IPS-20b (cell line): Measurements from ENCODE around the gene KDM4C.

Source experiments
- H3K27ac ChIP-seq: one replicate; pipeline ENCODE4 v1.5.1; 2013; ENCODE audit warnings: low read length
- H3K27me3 ChIP-seq: 2 replicates; pipeline ENCODE4 v1.6.1; 2013; ENCODE audit warnings: mild to moderate bottlenecking, low read length, inconsistent platforms; ENCODE audit not compliant: insufficient read depth
- H3K36me3 ChIP-seq: 2 replicates; pipeline ENCODE4 v1.6.1; 2013; ENCODE audit warnings: low read depth, mild to moderate bottlenecking, inconsistent platforms, low read length, moderate library complexity; ENCODE audit not compliant: insufficient read depth
- H3K4me1 ChIP-seq: 2 replicates; pipeline ENCODE4 v1.6.1; 2013; ENCODE audit warnings: mild to moderate bottlenecking, control low read depth, inconsistent platforms, low read length, moderate library complexity; ENCODE audit not compliant: insufficient read depth
- H3K4me3 ChIP-seq: 2 replicates; pipeline ENCODE4 v1.5.1; 2013; ENCODE audit warnings: mild to moderate bottlenecking, low read length, inconsistent platforms
- H3K9ac ChIP-seq: 2 replicates; pipeline ENCODE4 v1.6.1; 2013; ENCODE audit warnings: low read depth, mild to moderate bottlenecking, inconsistent platforms, low read length, moderate library complexity
- H3K9me3 ChIP-seq: 2 replicates; pipeline ENCODE4 v1.6.1; 2013; ENCODE audit warnings: mild to moderate bottlenecking, low read depth, low read length, inconsistent platforms; ENCODE audit not compliant: insufficient read depth

The KDM4C gene

DNA sequence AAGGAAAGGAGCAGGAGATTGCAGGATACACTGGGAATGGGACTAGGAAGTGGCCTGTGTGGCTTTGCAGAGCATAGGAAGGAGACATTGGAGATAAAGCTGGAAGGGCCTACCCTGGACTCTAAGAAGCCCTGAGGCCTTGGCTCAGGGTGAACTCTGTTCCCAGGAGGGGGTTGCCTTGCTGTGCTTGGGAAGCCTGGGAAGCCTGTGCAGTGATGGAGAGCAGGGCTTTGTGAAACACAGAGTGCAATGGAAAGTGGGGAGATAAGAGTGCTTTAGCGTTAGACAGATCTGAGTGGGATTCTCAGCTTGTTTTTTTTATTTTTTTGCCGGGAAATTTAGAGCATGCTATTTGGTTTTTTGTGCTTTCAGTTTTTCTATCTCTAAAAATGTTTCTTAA, 437.8 kb downstream of the KDM4C start:
- no peaks in the 10 kb centered on the region for H3K36me3 ChIP-seq
- no peaks in the 10 kb centered on the region for H3K4me1 ChIP-seq
- H3K9me3 ChIP-seq: no peaks in the 10 kb centered on the region
- no peak overlapping the region for H3K4me3 ChIP-seq
- no peak overlapping the region for H3K9ac ChIP-seq
- no peaks in the 10 kb centered on the region for H3K27me3 ChIP-seq
- no peak overlapping the region for H3K27ac ChIP-seq

DNA sequence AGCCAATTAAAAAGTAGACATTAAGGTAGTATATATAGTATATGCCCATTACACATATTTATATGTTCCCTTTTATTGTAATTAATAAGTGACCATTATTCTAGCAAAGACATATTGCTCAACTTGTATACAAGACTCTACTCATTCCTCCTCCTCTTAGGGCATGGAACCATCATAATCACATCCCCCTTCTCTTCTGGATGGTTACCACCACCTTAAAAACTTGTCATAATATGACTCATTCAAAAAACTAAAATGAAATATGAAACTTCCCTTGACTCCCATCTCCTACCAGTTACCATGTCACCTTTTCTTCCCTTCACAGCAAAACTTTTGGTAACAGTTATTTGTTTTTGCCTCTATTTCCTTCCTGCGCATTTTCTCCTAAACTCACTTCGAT, 438.7 kb downstream of the KDM4C start:
- H3K9ac ChIP-seq: no peak overlapping the region
- no peaks in the 10 kb centered on the region for H3K36me3 ChIP-seq

GRCh38 chr9:7201196-7201595, 443.4 kb downstream of the KDM4C start:
- no peak overlapping the region for H3K27ac ChIP-seq
- H3K27me3 ChIP-seq: no peaks in the 10 kb centered on the region
- H3K9ac ChIP-seq: no peak overlapping the region
- H3K9me3 ChIP-seq: no peaks in the 10 kb centered on the region
- H3K36me3 ChIP-seq: no peaks in the 10 kb centered on the region
- no peak overlapping the region for H3K4me3 ChIP-seq
- no peaks in the 10 kb centered on the region for H3K4me1 ChIP-seq

More for the DNA sequence above, 438.7 kb downstream of the KDM4C start:
- H3K27ac ChIP-seq: no peak overlapping the region
- H3K9me3 ChIP-seq: no peaks in the 10 kb centered on the region
- no peaks in the 10 kb centered on the region for H3K27me3 ChIP-seq
- H3K4me1 ChIP-seq: no peaks in the 10 kb centered on the region
- H3K4me3 ChIP-seq: no peak overlapping the region

GRCh38 chr9:7205806-7206205, 448.0 kb downstream of the KDM4C start:
- no peak overlapping the region for H3K9ac ChIP-seq
- peaks cover 7% of the 10 kb centered on the region; the same call in 1 of the 2 replicates for H3K4me1 ChIP-seq
- no peak overlapping the region for H3K27ac ChIP-seq

DNA sequence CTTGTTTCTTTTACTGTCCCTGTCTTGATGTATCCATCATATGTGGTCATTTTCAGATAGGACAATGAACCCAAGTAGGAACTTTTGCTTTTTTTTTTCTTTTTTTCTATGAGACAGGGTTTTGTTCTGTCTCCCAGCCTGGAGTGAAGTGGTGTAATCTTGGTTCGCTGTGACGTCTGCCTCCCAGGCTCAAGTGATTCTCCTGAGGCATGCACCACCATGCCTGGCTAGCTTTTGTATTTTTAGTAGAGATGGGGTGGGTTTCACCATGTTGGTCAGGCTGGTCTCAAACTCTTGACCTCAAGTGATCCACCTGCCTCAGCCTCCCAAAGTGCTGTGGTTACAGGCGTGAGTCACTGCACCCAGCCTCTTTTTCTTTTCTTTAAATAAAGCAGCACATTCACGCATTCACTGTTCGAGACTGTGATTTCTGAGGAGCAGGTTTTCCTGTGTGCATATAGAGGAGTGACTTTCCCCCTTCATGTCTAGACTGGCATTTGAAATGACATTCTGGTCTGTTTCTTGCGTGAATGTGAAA, 448.5 kb downstream of the KDM4C start:
- Histone ChIP-seq H3K9ac (no peak overlapping the region), H3K36me3 (no peaks in the 10 kb centered on the region), H3K4me1 (peaks cover 10% of the 10 kb centered on the region; the same call in 1 of the 2 replicates), H3K27ac (no peak overlapping the region), H3K4me3 (no peak overlapping the region), H3K9me3 (no peaks in the 10 kb centered on the region), H3K27me3 (no peaks in the 10 kb centered on the region)

More at GRCh38 chr9:7205806-7206205, 448.0 kb downstream of the KDM4C start:
- Histone ChIP-seq H3K9me3 (no peaks in the 10 kb centered on the region), H3K4me3 (no peak overlapping the region), H3K27me3 (no peaks in the 10 kb centered on the region), H3K36me3 (no peaks in the 10 kb centered on the region)

DNA sequence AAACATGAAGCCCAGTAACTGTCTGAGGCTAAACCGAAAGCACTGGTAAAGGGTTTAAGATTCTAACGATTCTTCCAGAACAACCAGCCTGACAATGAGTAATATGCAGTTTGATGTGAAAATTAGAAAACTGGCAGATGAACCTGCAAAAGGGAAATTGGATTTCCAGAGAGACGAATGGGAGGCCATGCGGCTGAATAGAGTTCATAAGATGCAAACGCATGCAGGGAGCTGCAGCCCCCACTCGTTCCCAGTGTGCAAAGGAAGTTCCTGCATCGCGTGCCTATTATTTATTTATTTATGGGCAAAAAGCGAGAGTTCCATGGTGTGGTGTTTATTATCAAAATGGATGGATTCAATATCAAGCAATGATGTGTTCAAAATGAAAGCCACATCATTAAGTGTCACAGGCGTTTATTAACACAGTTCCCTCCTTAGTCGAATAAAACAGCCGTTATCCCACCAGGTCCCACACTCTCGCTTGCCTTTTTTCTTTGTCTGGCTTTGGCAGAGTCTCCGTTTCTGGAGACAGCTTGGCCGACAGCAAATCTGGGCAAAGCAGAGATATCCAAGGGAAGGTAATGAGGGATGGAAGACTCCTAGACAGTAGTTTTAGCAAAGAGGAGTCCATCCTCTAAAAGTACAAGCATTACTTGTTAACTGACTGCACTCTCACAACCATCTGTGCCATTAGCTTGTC, 451.4 kb downstream of the KDM4C start:
- H3K27me3 ChIP-seq: peaks cover 26% of the 10 kb centered on the region
- no peaks in the 10 kb centered on the region for H3K9me3 ChIP-seq
- no peak overlapping the region for H3K4me3 ChIP-seq
- H3K36me3 ChIP-seq: no peaks in the 10 kb centered on the region
- peaks cover 20% of the 10 kb centered on the region; the same call in 1 of the 2 replicates for H3K4me1 ChIP-seq
- H3K9ac ChIP-seq: no peak overlapping the region
- no peak overlapping the region for H3K27ac ChIP-seq

DNA sequence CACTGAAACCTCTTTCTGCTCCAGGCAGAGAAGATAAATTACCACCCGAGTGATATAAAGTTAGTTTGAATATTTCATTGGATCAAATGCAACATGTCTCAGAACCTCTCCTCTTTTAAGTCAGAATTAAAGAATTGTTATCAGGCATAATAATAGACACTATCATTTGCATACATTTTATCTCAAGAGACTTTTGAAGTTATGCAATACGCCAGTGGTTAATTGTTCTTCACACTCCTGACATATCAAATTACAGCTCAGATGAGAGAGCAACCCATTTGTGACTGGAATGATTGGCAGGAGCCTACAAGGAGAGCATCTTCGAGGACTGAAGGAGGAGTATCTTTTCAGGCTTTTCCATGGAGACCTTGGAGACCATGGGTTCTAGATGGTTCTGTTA, 452.2 kb downstream of the KDM4C start:
- Histone ChIP-seq H3K27ac (no peak overlapping the region), H3K9ac (no peak overlapping the region), H3K27me3 (peaks cover 27% of the 10 kb centered on the region), H3K36me3 (no peaks in the 10 kb centered on the region), H3K9me3 (no peaks in the 10 kb centered on the region), H3K4me3 (no peak overlapping the region), H3K4me1 (peaks cover 20% of the 10 kb centered on the region; the same call in 1 of the 2 replicates)

- Histone ChIP-seq H3K9me3 (no peaks in the 10 kb centered on the region), H3K27ac (no peak overlapping the region), H3K4me3 (no peak overlapping the region), H3K9ac (no peak overlapping the region), H3K36me3 (no peaks in the 10 kb centered on the region), H3K27me3 (peaks cover 27% of the 10 kb centered on the region), H3K4me1 (peaks cover 20% of the 10 kb centered on the region; the same call in 1 of the 2 replicates)
Measured at GRCh38 chr9:7210854-7211637, 453.3 kb downstream of the KDM4C start.

- no peak overlapping the region for H3K9ac ChIP-seq
- H3K36me3 ChIP-seq: no peaks in the 10 kb centered on the region
- H3K27me3 ChIP-seq: peaks cover 27% of the 10 kb centered on the region
- no peak overlapping the region for H3K27ac ChIP-seq
- peaks cover 20% of the 10 kb centered on the region; the same call in 1 of the 2 replicates for H3K4me1 ChIP-seq
- H3K4me3 ChIP-seq: no peak overlapping the region
- no peaks in the 10 kb centered on the region for H3K9me3 ChIP-seq
Measured at GRCh38 chr9:7211657-7212056, 453.9 kb downstream of the KDM4C start.

DNA sequence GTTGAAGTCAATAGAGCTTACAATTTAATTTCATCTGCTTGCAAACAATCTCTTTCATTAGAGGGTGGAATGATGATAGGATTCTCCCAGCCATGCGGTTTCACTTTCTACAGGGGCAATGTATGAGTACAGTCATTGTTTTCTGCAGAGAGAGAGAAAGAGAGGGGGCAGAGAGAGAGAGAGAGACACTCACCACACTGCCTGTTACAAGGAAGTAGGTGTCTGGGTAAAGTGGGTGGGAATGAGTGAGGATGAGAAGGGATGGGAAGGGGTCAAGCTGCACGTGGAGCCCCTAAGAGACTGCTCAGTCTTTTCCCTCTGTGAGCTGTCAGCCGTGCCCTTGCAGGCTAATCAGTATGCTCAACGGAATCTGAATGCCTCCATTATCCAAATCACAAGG, 454.3 kb downstream of the KDM4C start:
- Histone ChIP-seq H3K27ac (no peak overlapping the region), H3K36me3 (no peaks in the 10 kb centered on the region), H3K9ac (no peak overlapping the region), H3K9me3 (no peaks in the 10 kb centered on the region), H3K4me3 (no peak overlapping the region), H3K27me3 (peaks cover 27% of the 10 kb centered on the region), H3K4me1 (peaks cover 20% of the 10 kb centered on the region; the same call in 1 of the 2 replicates)

- Histone ChIP-seq H3K4me1 (peaks cover 11% of the 10 kb centered on the region; the same call in 1 of the 2 replicates), H3K9ac (no peak overlapping the region), H3K36me3 (no peaks in the 10 kb centered on the region), H3K27me3 (peaks cover 27% of the 10 kb centered on the region), H3K9me3 (no peaks in the 10 kb centered on the region), H3K4me3 (no peak overlapping the region), H3K27ac (no peak overlapping the region)
Measured at GRCh38 chr9:7216004-7216841, 458.4 kb downstream of the KDM4C start.
